Ovary (tissue), 9 donors: Measurements from ENCODE around the gene MFN1. TPM values are rescaled to one million over a fixed set of nuclear protein-coding genes. Genes with fewer than 3 reads are reported as not detected.

Source experiments
- DNase-seq, 5 donors: peaks; one replicate each; pipeline ENCODE4 v3.0.0-alpha.2; 2019 to 2020
- H3K27ac ChIP-seq, 2 donors: fragments of 200-600 bp; one replicate each; pipeline versions ENCODE4 v1.5.1 to v1.8.0; 2019 to 2022
- H3K27me3 ChIP-seq: fragments of 200-600 bp; one replicate; pipeline ENCODE4 v1.8.0; 2022
- H3K36me3 ChIP-seq: fragments of 200-600 bp; sonication (generic); one replicate; pipeline ENCODE4 v1.5.1; 2019
- H3K4me1 ChIP-seq: one replicate; pipeline ENCODE4 v1.8.1; 2013; ENCODE audit warnings: mild to moderate bottlenecking, moderate library complexity; ENCODE audit not compliant: insufficient read depth
- H3K4me3 ChIP-seq: fragments of 200-600 bp; sonication (generic); one replicate; pipeline ENCODE4 v1.5.1; 2017
- H3K9me3 ChIP-seq, 2 donors: fragments of 200-600 bp in 1 of 2; sonication (generic) in 1 of 2; one replicate each; pipeline versions ENCODE4 v1.5.1 to v1.8.1; 2013 to 2019; ENCODE audit warnings: mild to moderate bottlenecking in 1 of 2, moderate library complexity in 1 of 2
- CTCF ChIP-seq, 3 donors: fragments of 450-650 bp in 2 of 3; fragments of 200-600 bp in 1 of 3; IDR thresholded peaks; one replicate each; pipeline versions ENCODE4 v1.5.1 to v1.8.0; 2016 to 2022; ENCODE audit warnings: antibody characterized with exemption in 3 of 3, mild to moderate bottlenecking in 1 of 3
- EP300 ChIP-seq: sonication (generic); formaldehyde crosslinking; IDR thresholded peaks from one replicate; pipeline ENCODE4 v1.6.1; 2017; ENCODE audit warnings: antibody characterized with exemption
- POLR2A ChIP-seq: fragments of 450-650 bp; IDR thresholded peaks from one replicate; pipeline ENCODE4 v1.6.1; 2017; ENCODE audit warnings: antibody characterized with exemption, mild to moderate bottlenecking, moderate library complexity
- WGBS, 3 donors: extraction: QIAGEN DNeasy Blood & Tissue Kit in 1 of 3; methylation state at CpG; one replicate each; pipeline versions ENCODE4 v1.1.5 to v1.1.7; 2013 to 2017; 5-methylcytosine and 5-hydroxymethylcytosine counted together
- intact Hi-C, 4 donors: fragments of 100-400 bp; cut with DNase I; formaldehyde crosslinking; loops; one replicate each; pipeline versions ENCODE4 v1.11.0 to v1.15.1; 2022 to 2023
- polyA plus RNA-seq, 2 donors: library from polyadenylated mRNA; stranded (reverse); fragments of 200-250 nt in 1 of 2; fragments of 350-450 nt in 1 of 2; fragmentation: Illumina TruSeq in 1 of 2; extraction: RNeasy Lipid Tissue Mini Kit (QIAGEN cat#74804) in 1 of 2; gene quantifications; one replicate each; pipeline ENCODE4 v1.2.3, GENCODE V29; 2013 to 2014
- total RNA-seq, 7 donors: library from RNA; depleted of rRNA in 2 of 7; stranded (reverse); fragments of >200 nt in 2 of 7; fragmentation: NEBNext Ultra II Directional in 3 of 7; extraction: Animal tissue kit (Norgen Biotek cat#: 25700) in 3 of 7; gene quantifications; one replicate each; pipeline versions ENCODE4 v1.1.0 to v1.2.4, GENCODE V29; 2016 to 2023
- donor health status: DM: no; HTN: no; CAD: no; lungs with moderate emphysema.
- donor health status: DM: no; HTN: no; CAD: no.
- donor health status: Bipolar disorder and iron deficiency.
- donor health status: DM: yes; HTN: yes; CAD: no.
- donor health status: DM: no; HTN: no; CAD: no.
- donor health status: DM: yes; HTN: yes; CAD: no.

The MFN1 gene
- total and polyA plus RNA-seq, 9 donors = 11.8 to 49.8 (median 39.3) TPM

DNA sequence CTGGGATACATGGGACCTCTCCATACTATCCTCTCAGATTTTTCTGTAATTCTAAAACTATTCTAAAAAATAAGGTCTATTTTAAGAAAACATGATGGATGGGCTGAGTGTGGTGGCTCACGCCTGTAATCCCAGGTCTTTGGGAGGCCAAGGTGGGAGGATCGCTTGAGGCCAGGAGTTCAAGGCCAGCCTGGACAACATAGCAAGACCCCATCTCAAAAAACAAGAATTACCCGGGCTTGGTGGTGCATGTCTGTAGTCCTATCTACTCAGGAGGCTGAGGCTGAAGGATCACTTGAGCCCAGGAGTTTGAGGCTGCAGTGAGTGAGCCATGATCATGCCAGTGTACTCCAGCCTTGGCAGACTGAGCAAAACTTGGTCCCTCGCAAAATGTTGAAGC lies 15.3 kb upstream of the MFN1 start:
- Histone ChIP-seq H3K36me3 (peaks cover 4% of the 10 kb centered on the region), H3K27me3 (no peaks in the 10 kb centered on the region), H3K4me3 (no peak overlapping the region), H3K4me1 (no peaks in the 10 kb centered on the region), H3K27ac (no peak overlapping the region), H3K9me3 (no peaks in the 10 kb centered on the region)
- intact Hi-C loops = no loop called here
- 90 to 96% (median 93%) methylated on average over 4 of the region's 4 CpGs for WGBS, 3 donors
- no peak for TF ChIP-seq EP300
- no peak for TF ChIP-seq POLR2A
- TF ChIP-seq CTCF (IDR thresholded peaks at IDR 0.05) = no peak
- DNase-seq = no peak

GRCh38 chr3:179333084-179333483 lies 14.4 kb upstream of the MFN1 start:
- TF ChIP-seq CTCF (IDR thresholded peaks at IDR 0.05) = no peak
- TF ChIP-seq POLR2A = no peak
- TF ChIP-seq EP300 = no peak
- 82 to 93% (median 84%) methylated on average over 2 of the region's 2 CpGs for WGBS, 3 donors
- DNase-seq = no peak
- Histone ChIP-seq H3K4me3 (no peak overlapping the region), H3K27ac (no peak overlapping the region), H3K36me3 (peaks cover 4% of the 10 kb centered on the region), H3K27me3 (no peaks in the 10 kb centered on the region), H3K9me3 (no peaks in the 10 kb centered on the region), H3K4me1 (no peaks in the 10 kb centered on the region)
- intact Hi-C loops = no loop called here

DNA sequence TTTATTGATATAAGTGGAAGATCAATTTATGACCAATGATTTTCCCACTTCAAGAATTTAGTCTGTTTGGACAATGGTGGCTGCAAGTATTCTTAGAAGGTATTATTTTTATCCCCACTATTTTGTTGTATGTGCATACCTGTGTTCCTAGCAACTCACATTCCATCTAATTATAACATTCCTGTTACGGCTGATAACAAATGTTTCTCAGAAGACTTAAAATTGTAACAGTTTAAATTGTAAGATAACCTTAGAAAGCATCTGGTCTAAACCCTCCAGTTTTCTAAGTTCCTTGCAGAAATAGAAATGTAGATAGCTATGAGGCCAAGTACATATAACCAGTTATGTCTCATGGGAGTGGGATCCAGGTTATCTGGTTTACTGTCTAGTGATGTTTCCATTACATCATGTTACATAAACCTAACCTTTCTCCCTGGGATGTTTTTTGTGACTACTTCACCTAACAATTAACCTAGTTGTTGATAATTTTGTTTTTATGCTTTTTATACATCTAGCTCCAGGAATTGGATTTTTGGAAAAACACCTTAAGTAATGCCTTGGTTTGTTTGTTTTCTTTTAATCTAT lies 11.1 kb upstream of the MFN1 start:
- no peak overlapping the region for H3K4me3 ChIP-seq
- no peaks in the 10 kb centered on the region for H3K4me1 ChIP-seq
- H3K36me3 ChIP-seq = peaks cover 4% of the 10 kb centered on the region
- no peaks in the 10 kb centered on the region for H3K9me3 ChIP-seq
- no peaks in the 10 kb centered on the region for H3K27me3 ChIP-seq
- no peak for TF ChIP-seq EP300
- no peak overlapping the region for H3K27ac ChIP-seq
- intact Hi-C loops = no loop called here
- DNase-seq = no peak
- 35 to 69% (median 40%) methylated on average over 1 of the region's 1 CpG for WGBS, 3 donors

DNA sequence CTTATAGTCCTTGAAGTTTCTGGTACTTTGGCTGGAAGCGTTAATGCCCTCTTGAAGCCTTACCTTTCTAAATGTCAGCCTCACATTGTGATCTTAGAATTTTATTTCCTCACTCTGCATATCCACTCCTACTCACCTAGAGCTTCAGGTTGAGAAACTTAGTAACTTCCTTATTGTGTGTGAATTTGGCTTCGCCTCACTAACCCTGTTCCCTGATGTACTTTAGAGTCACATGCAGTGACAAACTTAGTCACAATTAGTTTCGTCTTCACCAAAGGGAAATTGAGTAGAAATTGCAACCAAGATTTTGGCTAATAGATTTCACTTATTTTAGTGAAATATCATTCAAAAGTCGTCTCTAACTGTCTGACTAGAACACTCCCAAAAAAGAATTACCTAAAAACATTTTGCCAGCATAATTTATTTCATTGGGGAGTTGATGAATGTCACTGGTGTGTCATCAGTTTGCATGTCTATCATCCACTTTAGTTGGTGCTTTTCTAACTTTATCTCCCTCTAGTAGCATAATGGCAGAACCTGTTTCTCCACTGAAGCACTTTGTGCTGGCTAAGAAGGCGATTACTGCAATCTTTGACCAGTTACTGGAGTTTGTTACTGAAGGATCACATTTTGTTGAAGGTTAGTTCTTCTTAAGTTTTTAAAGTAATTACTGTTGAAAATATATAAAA lies 960 bp downstream of the MFN1 start:
- intact Hi-C loops = loop anchor here in 1 of 4 donors (1.0 kb wide), 1 partner anchor 25 kb away; the partner anchor contains the start of gene ZNF639
- peak overlapping the region; percentile 80 for H3K4me3 ChIP-seq

More for the DNA sequence above, 960 bp downstream of the MFN1 start:
- 39 to 44% (median 42%) methylated on average over 5 of the region's 5 CpGs for WGBS, 3 donors
- H3K27ac ChIP-seq = peak overlapping the region in 1 of 2 donors; percentile 64
- H3K4me1 ChIP-seq = peaks cover 6% of the 10 kb centered on the region
- no peaks in the 10 kb centered on the region for H3K27me3 ChIP-seq
- no peak for DNase-seq
- H3K9me3 ChIP-seq = no peaks in the 10 kb centered on the region
- no peaks in the 10 kb centered on the region for H3K36me3 ChIP-seq
- TF ChIP-seq POLR2A (no peak), EP300 (no peak), CTCF (IDR thresholded peaks at IDR 0.05) (no peak)
